HG03354 (cell line): ENCODE results near the gene ARL14.

Source experiments
- ATAC-seq: cut with Tn5 transposase; IDR thresholded peaks from one replicate; pipeline ENCODE4 v1.9.1; 2021; ENCODE audit warnings: mild to moderate bottlenecking; ENCODE audit not compliant: unreplicated experiment, poor library complexity, severe bottlenecking

The ARL14 gene

DNA sequence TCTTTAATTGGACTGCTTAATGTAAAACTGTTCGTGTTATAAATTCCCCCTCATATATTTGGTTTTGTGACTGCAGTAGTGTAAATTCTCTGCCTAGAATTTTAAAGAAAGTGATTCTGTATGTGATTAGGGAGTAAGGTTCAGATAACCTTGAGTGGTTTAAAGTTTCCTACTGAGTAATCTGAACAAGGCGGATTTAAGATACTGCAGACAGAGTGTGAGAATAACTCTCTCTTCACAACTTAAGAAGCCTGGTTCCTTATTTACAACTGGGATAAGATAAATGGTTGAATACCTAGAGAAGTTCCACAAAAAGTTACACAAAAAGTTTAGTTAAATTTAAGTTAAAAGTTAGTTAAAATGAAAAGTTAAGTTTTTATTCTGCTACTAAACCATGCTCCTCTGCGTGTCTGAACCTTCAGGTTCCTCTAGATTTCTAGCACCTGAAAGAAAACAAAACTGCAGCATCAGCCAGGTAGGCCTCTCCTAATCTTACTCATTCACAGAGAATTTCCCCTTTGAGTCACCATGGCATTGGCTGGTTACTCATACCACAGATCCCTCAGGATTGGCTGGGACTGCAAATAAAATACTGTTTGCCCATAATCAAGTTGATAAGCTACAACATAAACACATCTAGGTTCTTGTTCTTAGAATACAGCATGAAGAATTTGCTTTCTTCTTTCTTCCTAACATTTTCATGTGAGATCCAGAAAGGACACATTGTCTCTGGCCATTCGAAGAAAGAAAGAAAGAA, at the start of gene ARL14:
Gene ARL14, plus strand, starts transcription at position 614 of the 757 bp plus-strand sequence. CDS start 187 bp downstream, outside the sequence.
- no peak for ATAC-seq

DNA sequence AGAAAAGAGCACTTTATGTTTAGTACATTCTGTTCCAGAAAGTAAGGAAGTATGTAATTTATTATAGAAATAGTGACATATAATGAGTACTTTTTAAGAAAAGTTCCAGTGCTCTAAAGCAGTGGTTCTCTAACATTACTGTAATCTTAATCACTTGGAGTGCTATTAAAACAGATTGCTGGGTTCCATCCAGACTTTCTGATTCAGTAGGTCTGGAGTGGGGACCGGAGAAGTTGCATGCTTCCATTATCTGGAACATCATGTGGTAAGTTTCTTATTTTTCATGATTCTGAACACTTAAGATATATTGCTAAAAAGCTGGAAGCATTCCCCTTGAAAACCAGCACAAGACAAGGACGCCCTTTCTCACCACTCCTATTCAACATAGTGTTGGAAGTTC, 47.5 kb upstream of the ARL14 start:
- no peak for ATAC-seq

DNA sequence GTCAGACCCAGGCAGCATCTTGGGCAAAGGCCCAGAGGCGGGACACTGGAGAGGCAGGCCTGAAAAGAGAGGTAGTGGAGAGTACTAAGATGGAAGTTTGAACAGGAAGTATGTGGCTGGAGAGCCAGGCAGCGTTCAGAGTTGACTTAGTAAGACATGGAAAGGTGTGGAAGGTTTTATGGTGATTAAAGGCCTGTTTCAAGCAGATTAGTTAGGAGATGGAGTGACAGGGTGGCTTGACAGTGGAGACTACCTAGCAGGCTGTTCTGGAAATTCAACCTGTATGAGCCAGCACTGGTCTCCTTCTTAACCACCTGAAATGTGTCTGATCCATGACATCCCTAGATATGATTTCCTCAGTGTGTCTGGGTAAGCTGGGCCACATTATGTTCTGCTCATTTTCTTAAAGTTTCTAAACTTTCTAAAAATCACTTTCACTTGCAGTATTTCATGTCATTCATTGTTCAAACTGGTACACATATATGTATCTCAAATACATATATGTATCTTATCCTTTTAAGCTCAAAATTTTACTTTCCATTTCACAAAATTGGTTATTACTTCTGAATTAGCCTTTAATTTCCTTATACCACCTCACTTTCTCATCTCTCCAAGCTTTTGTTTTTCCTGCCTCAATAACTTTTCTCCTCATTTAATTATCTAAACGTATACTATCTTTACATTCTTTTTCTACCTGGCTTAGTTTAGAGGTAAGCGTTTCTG, 43.4 kb upstream of the ARL14 start:
- ATAC-seq = no peak

DNA sequence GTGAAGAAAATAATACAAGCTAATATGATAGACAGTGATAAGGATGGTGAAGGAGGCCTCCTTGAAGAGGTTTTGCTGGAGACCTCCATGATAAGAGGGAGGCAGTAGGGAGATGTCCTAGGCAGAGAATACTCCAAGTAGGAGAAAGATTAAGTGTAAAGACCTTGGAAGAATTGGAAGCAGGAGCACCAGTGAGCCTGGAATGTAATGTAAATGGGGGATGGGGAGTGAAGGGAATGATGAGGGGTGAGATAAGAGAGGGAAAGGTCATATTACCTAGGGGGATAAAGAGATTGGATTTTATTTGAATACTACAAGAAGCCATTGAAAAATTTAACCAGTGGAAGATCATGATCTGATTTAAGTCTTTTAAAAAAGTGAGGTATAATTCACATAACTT, 41.7 kb upstream of the ARL14 start:
- no peak for ATAC-seq

DNA sequence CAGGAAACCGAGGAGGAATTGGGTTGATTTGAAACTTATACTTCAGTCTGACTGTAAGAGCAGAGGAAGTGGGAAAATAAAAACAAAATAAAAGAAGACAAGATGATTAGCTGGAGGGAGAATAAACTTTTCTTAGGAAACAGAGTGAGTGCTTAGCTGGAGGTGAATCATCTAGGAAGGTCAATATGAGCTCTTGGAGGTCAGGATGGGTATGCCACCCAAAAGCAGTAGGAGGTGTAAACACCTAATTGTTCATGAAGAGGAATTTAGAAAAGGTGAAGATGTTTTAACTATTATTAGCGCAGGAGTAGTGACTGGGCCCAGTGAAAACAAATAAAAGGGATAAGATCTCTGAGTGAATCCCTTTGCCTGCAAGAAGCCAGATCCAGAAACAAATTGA, 39.9 kb upstream of the ARL14 start:
- ATAC-seq = no peak

DNA sequence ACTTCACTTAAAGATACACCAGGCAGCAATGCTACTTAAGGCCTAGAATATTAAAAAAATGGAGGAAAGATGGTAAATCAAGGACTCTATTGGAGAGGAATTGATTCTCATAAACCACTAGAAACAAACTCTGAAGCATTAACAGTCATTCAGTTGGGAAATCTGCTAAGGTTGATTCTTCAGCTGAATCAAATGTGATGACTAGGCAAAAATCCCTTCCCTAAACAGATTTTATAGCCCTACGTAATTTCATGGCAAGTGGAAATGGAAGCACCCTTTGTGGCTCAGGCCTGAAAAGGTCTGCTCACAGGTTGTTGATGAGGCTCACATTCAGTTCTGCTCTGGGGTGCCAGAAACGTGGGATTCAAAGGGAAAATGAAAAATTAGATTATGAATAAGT, 38.8 kb upstream of the ARL14 start:
- no peak for ATAC-seq

DNA sequence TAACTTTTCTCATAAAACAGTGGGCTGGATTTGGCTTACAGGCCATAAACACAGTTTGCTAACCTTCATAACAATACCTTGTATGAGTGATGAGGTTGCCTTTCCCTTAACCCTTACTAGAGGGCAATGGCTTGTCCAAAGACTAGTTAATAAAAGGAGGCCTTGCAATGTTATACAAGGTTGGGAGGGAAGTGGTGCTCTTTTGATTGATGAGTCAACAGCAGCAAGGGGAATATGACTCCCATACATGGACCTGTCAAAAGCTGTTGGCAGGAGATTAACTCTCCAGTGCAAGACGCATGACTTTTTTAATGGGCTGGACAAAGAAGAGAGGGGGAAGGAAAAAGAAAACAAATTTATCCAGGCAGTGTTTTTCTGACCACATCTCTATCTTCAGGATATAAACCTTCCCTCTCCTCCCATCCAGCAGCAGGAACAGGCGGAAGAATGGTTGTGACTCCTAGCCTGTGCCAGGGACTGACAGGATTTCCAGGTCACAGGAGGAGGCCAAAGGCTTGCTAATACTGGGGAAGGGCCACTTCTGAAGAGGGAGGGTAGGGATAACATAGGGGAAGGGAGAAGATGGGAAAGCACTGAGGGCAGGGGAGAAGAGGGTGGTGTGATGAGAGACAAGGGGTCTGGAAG, 35.2 kb upstream of the ARL14 start:
- ATAC-seq = no peak

DNA sequence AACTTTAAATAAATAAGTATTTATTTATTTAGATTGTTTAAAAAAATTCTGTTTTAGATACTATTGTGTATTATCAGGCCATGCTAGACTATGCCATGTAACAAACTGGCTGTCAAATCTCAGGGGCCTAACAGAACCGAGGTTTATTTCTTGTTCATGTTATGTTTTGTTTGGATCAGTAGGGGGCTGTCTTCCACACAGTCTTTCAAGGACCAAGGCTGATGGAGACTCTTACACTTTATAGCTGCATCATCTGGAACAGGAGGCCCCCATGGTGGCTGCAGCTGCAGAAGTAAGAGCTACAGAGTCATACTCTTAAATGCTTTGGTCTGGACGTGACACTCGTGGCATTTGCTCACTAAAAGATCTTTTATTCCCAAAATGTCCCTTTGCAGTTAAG, 33.0 kb upstream of the ARL14 start:
- ATAC-seq = no peak

DNA sequence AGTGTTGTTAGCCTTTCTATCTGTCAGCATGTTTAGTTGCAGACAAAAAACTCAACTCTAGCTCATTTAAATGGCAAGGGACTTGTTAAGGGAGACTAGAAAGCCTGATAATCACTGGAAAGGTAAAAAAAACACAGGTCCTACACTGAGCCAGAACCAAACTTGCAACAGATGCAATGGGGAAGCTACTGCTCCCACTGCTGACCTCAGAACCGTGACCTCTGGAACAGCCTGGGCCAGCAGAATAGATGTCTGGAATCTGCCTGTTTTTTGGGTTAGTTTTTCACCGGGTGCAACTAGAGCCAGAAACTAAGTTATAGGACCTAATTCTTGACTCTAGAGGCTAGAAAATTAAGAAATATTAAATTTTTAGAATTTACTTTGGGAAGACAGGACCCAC, 32.5 kb upstream of the ARL14 start:
- no peak for ATAC-seq

DNA sequence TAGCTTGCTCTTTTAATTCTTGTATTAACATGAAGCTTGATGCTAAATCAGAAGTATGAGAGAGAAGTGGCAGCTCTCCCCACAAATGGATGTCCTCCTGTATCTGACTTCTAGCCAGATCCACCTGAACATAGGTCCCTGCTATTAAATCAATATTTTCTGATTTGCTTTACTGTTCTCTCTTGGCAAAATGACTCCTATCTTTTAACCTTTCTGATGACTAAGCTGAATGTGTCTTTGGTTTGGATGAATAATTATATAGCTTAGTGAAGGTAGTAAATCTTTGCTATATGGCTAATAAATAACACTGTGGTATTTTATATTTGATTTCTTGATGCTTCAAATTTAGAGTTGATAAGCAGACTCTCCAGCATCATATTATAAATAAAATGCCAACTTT, 28.3 kb upstream of the ARL14 start:
- ATAC-seq = no peak

DNA sequence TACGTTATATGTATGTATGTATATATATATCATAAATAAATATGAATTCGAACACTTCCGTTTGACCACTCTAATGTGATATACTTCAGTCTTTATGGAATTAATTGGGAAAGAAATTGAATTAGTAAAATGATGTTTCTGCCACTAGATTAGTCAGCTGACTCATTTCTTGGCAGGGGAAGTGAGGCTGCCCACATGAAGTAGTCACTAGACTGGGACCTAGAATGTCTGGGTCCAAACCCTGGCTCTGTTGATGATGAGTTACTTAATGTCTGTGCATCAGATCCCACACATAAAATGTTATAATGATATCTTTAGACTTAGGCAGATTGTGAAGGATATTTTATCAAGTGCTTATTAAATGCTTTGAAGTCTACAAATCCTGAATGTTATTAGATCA, 27.4 kb upstream of the ARL14 start:
- no peak for ATAC-seq

DNA sequence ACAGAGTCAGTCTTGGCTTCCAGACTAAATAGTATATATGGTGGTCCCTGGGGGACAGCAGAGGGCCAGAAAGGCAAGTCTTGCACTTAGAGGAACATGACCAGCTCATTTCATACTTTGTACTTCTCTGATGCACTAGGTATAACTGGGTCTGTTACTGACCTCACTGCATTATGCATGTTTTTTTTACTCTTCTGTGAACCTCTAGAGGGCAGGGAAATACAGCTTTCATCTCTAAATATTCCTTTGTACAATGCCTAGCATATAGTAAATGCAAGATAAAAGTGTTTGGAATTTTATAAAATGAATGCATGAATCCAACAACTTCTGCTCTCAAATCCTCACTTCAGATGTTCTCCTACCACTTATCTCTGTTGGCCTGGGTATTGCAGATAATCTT, 23.4 kb upstream of the ARL14 start:
- no peak for ATAC-seq

DNA sequence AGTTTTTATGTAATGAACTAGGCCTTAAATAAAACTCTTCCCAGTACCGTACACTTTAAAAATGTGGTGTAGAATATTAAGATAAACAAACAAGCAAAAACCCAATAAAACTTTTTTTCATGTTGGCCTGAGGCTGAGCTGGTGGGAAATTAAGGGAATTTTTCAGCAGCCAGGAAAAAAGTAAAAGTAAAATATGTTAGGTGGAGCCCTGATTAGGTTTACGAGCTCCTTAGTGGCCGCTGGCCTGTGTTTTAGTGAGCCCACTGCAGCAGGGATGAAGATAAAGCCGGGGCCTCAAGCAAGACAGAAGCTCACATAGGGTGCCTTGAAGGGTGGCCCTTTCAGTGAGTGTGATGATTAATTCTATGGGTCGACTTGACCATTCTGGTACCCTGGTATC, 16.1 kb upstream of the ARL14 start:
- no peak for ATAC-seq

DNA sequence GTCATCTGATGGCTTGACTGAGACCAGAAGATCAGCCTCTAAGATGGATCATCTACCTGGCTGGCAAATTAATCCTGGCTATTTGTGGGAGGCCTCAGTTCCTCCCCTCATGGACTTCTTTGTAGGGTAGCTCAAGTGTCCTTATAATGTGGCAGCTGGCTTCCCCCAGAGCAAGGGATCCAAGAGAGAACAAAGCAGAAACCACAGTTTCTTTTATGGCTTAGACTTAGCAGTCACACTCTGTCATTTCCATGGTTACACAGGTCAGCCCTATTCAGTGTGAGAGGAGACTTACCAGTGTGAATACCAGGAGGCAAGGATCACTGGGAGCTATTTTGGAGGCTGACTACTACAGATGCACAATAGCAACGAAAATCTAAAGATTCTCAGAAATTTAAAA, 15.3 kb upstream of the ARL14 start:
- no peak for ATAC-seq

DNA sequence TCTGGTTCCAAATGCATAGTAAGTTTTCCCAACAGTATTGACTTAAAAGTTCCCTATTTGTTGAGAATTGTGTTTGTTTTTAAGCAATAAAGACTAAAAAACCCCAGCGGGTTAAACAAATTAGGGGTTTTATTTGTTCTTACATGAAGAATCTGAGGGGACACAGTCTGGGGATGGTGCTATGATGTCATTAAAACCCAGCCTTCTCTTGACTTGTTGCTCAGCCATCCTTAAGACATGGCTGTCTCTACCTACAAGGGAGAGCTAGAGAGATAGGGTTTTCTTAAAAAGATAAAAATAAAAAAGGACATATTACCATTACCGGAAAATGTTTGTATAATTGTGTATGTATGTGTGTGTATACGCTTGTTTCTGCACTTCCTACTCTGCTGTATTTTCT, 11.7 kb upstream of the ARL14 start:
- no peak for ATAC-seq

DNA sequence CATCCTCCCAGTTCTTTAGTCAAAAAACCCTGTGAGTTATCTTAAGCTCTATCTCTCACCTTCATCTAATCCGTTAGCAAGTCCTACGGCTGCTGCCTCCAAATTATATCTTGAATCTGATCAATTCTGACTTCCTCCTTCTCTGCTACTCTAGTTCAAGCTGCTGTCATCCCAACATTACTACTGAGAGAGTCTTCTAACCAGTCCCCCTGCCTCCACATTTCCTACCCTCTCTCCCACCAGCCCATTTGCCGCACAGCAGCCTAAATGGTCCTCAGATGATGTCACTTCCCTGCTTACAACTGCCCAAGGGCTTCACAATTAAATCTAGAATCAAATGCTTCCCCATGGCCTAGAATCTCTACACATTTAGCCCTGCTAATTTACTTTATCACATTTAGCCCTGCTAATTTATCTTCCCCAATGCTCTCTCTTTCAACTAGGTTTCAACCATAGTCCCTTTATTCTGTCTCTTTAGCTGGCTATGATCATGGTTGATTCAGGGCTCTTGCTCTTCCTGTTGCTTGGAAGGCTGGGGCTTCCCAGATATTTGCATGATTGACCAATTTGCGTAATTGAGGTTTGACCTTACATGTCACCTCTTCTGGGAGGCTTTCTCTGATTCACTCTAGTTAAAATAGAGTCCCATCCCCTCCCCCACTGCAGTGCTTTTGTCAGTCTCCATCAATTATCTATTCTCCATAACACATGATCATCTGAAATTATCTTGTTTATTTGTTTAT, 11.0 kb upstream of the ARL14 start:
- ATAC-seq = peak; percentile 86

DNA sequence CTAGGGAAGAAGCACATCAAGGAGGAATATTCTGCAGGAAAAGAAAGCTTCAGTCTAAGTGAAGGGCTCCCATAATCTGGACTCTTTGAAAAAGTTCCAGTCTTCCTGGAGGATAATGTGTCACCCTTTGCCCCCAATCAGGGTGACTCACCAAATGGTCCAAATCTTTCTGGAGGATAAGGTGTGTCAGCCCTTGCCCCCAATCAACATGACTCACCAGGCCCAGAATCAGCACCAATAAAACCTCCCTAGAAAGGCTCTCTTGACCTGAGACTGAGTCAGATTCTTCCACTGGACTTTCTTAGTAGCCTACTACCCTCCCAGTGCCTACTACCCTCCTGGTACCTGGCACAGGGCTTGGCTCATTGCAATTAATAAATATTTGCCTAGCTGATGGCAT, 9.5 kb upstream of the ARL14 start:
- ATAC-seq = no peak

DNA sequence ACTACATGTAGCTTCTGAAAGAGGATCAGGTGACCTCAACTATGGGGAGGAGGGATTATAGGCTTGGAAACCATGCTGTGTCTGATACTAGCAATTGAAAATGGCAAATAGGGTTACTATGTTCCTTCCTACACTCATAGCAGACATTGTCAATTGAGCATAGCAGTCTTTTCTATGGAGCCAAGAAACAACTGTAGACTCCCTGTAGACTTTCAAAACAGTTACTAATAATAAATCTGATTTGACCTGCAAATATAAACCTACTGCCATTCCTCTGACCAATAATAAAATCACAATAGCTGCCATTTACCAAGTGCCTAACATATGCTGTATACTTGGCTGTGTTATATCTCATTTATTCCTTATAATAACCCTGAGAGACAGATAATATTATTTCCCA, 8.5 kb upstream of the ARL14 start:
- no peak for ATAC-seq

DNA sequence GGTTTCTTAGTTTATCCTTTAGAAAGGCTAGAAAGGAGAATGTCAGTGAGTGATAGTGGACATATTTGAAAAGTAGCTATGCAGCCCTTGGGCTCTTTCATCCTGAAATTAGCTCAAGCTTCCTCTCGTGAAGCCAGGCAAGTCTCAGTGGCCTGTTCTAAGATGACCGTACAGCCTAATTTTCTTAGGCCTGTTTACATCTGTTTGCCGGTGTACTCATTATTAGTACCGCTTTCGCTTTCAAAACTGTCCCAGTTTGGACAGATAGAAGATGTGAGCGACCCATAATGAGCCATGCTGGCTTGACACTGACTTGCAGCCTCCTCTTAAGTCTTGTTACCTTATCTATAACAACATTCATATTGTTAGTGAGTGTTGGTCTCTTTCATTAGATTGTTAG, 5.7 kb upstream of the ARL14 start:
- peak; percentile 94 for ATAC-seq

DNA sequence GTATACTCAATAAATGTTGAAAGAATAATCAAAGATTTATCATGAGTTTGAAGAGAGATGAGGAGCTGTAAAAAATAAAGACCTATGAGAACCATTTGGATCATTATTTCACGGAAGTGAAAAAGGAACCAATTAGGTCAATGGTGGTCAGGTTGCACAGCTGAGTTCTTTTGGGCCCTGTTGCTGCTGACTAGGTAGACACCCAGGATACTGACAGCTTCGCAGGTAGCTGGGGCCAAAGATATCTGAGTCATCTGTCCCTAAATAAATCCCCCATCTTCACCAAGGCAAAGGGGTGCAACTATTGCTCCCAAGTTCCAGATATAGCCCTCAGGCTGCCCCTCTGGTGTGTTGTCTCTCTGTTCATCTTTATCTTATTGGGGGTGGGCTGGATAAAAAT, 5.0 kb upstream of the ARL14 start:
- no peak for ATAC-seq
